MG63 (cell line): ENCODE data around the gene MMD2. TPM values are rescaled to one million over a fixed set of nuclear protein-coding genes. Genes with fewer than 3 reads are reported as not detected.
A peak's percentile ranks its signal among the peaks of the same experiment; 100 is the strongest.
"Not testable (repeated sequence)": the region's sequence is repeated elsewhere in the genome, so short reads cannot be mapped to it uniquely, and the experiment has no call there.

Experiments
- DNase-seq: peaks from one replicate; pipeline ENCODE4 v3.0.0-alpha.2; 2020
- H3K27me3 ChIP-seq: fragments of 250-450 bp; sonication (Bioruptor Pico); 2 replicates; pipeline ENCODE4 v1.5.1; 2020; ENCODE audit warnings: mild to moderate bottlenecking, moderate library complexity
- H3K36me3 ChIP-seq: fragments of 250-450 bp; sonication (Bioruptor Pico); 2 replicates; pipeline ENCODE4 v1.5.1; 2020; ENCODE audit warnings: mild to moderate bottlenecking, moderate library complexity
- H3K4me3 ChIP-seq: fragments of 250-450 bp; sonication (Bioruptor Pico); 2 replicates; pipeline ENCODE4 v1.5.1; 2020; ENCODE audit warnings: mild to moderate bottlenecking, moderate library complexity
- H3K9me3 ChIP-seq: fragments of 250-450 bp; sonication (Bioruptor Pico); 2 replicates; pipeline ENCODE4 v1.5.1; 2020; ENCODE audit warnings: mild to moderate bottlenecking, moderate library complexity
- total RNA-seq: library from RNA; depleted of rRNA; stranded (reverse); fragments of >200 nt; shearing (Covaris generic); gene quantifications from 2 replicates; pipeline ENCODE4 v1.2.3, GENCODE V29; 2014; ENCODE audit warnings: low replicate concordance

Gene MMD2
- total RNA-seq, 1 experiment from 2014 or later = not detected

DNA sequence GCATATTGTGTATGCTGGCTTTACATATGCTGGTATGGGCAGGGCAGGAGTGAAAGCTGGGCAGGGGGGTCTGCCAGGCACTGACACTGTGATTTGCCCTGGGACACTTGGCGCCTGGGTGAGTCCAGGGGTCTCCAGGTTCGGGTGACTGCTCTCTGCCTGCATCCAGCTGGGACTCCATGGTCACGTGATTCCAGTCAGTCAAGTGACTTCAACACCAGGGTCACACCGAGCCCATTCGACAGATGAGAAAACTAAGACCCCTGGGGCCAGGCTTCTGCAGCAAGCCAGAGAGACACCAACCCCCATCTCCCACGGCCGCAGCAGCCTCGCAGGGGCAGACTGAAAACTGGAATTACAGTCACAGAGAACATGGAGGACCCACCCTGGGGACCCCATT is 30.0 kb downstream of the MMD2 start:
- no peaks in the 10 kb centered on the region for H3K9me3 ChIP-seq
- no peaks in the 10 kb centered on the region for H3K36me3 ChIP-seq
- H3K4me3 ChIP-seq = no peak overlapping the region
- no peak for DNase-seq
- H3K27me3 ChIP-seq = no peaks in the 10 kb centered on the region; the same call in 1 of the 2 replicates

DNA sequence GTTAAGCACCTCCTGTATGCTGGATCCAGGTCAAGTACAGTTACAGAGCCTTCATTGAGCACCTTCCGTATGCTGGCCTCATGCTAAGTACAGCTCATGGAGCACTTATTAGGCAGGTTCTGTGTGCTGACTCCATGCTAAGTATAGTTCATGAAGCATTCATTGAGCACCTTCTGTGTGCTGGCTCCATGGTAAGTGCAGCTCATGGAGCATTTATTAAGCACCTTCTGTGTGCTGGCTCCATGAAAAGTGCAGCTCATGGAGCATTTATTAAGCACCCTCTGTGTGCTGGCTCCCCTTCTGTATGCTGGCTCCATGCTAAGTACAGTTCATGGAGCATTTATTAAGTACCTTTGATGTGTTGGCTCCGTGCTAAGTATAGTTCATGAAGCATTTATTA is 30.5 kb downstream of the MMD2 start:
- Histone ChIP-seq H3K4me3 (no peak overlapping the region), H3K9me3 (no peaks in the 10 kb centered on the region), H3K36me3 (no peaks in the 10 kb centered on the region), H3K27me3 (no peaks in the 10 kb centered on the region; the same call in 1 of the 2 replicates)
- DNase-seq = no peak

DNA sequence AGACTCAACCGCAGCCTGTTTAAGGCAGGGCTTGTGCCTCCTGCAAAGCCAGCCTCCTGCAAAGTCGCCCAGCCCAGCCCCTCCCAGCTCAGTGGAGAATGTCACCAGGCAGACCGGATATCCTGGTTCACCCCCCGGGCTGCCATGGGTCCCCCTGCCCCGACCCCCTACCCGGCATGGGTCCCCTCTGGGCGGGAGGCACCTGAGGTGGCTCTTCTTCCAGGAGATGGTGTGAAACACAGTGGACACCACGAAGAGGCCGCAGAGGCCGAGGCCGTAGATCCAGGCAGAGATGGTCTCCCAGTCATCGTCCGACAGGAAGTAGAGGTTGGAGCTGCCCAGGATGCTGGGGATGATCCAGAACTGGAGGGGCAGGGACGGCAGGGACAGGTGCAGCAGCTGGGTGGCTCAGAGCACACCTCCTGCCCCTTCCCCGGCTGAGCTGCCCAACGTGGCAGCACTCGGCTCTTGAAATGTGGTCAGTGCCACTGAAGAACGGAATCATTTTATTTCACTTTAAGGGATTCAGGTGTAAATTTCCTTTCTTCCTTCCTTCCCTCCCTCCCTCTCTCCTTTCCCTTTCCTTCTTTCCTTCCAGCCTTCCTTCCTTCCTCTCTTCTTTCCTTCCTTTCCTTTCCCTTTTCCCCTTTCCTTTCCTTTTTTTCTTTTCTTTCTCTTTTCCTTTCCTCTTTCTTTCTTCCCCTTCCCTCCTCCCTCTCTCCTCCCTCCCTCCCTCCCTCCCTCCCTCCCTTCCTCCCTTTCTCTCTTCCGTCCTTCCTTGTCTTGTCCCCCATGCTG is 38.8 kb downstream of the MMD2 start:
- no peaks in the 10 kb centered on the region for H3K27me3 ChIP-seq
- H3K9me3 ChIP-seq = peaks cover 3% of the 10 kb centered on the region
- no peaks in the 10 kb centered on the region for H3K36me3 ChIP-seq
- no peak overlapping the region for H3K4me3 ChIP-seq
- DNase-seq = no peak

DNA sequence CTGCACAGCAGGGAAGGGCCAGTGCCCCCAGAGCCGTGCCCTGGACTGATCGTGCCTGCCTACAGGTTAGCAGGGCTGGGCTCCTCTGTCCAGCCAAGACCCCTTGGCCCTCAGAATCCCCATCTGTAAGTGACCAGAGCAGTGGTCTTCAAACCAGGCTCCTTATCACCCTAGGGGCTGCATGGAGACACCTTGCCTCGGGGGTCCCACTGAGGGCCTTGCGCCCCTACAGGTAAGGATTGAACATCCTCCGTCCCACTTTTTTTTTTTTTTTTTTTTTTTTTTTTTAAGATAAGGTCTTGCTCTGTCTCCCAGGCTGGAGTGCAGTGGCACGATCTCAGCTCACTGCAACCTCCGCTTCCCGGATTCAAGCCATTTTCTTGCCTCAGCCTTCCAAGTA is 42.9 kb downstream of the MMD2 start:
- Histone ChIP-seq H3K36me3 (no peaks in the 10 kb centered on the region), H3K4me3 (no peak overlapping the region), H3K27me3 (no peaks in the 10 kb centered on the region), H3K9me3 (peaks cover 3% of the 10 kb centered on the region)
- DNase-seq = no peak

DNA sequence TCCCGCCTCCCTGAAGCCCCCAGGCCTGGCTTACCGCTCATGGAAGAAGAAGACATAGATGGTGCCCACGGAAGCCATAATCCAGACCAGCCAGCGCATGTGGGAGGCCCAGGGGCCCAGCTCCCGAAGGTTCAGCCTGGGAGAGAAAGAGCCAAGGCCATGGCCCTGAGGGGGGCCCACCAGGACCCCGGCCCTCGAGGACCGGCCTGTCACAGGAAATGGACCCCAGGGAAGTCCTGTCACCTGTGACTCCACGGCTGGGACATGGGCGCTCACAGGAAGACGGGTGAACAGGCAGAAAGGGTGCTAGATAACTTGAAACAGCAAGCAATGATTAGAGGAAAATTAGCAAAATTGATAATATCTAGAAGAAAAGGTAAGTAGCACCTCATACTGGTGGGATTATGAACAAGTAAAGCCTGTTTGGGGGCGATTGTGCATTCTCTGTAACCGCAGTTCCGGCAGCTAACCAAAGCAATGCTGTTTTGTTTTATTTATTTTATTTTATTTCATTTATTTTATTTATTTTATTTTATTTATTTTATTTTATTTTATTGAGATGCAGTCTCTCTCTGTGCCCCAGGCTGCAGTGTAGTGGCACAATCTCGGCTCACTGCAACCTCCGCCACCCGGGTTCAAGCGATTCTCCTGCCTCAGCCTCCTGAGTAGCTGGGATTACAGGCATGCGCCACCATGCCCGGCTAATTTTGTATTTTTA is 47.7 kb downstream of the MMD2 start:
- no peak for DNase-seq
- no peaks in the 10 kb centered on the region for H3K27me3 ChIP-seq
- H3K9me3 ChIP-seq = no peaks in the 10 kb centered on the region
- H3K4me3 ChIP-seq = no peak overlapping the region
- no peaks in the 10 kb centered on the region for H3K36me3 ChIP-seq

DNA sequence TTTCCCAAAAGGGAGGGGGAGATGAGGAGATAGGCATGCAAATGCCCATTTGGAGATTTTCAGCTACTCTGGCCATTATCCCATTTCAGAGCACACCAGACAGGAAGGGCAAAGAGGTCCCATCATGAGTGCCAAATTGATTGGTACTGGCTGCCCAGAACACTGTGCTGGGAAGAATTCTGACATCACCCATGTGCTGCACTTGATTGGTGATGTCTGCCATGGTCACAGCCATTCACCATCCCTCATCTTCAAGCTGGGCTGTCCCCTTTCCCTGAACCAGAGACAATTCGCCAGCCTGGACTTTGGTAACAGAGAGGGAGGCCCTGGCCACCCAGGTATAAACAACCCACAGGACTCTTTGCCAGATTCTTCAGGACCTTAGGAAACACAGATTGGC is 52.3 kb downstream of the MMD2 start:
- peak; percentile 14 for DNase-seq
- Histone ChIP-seq H3K27me3 (no peaks in the 10 kb centered on the region), H3K4me3 (no peak overlapping the region), H3K36me3 (no peaks in the 10 kb centered on the region), H3K9me3 (no peaks in the 10 kb centered on the region)

DNA sequence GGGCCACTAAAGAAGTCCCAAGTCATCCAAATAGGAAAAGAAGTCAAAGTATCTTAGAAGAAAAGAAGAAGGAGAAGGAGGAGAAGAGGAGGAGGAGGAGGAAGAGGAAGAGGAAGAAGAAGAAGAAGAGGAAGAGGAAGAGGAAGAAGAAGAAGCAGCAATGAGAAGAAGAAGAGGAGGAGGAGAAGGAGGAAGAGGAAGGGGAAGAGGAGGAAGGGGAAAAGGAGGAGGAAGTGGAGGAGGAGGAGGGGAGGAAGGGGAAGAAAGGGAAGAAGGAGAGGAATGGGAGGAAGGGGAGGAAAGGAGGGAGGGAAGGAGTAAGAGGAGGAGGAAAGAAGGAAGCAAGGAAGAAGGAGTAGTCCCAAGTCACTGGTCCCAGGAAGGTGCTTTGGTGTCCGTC is 53.8 kb downstream of the MMD2 start:
- Histone ChIP-seq H3K36me3 (no peaks in the 10 kb centered on the region), H3K27me3 (no peaks in the 10 kb centered on the region), H3K9me3 (no peaks in the 10 kb centered on the region), H3K4me3 (no peak overlapping the region)
- DNase-seq = no peak

DNA sequence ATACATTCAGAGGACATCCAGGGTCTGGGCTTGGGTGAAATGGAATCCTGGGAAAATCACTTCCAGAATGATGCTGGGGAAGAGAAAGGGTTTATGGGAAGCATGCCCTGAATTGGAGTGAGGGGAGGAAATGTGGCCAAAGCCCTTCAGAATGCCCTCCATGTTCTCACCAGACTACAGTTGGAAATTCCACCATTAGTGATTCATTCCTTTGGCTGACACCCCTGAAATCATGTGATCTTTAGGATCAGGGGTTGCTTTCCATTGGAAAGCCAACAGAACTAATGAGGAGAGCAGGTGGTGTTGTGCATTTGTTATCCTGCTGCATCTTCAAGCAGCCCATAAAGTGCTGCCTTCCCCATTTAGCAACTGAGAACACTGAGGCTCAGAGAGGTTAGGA is 54.6 kb downstream of the MMD2 start:
- H3K27me3 ChIP-seq = no peaks in the 10 kb centered on the region
- no peaks in the 10 kb centered on the region for H3K9me3 ChIP-seq
- no peaks in the 10 kb centered on the region for H3K36me3 ChIP-seq
- DNase-seq = no peak
- H3K4me3 ChIP-seq = no peak overlapping the region

DNA sequence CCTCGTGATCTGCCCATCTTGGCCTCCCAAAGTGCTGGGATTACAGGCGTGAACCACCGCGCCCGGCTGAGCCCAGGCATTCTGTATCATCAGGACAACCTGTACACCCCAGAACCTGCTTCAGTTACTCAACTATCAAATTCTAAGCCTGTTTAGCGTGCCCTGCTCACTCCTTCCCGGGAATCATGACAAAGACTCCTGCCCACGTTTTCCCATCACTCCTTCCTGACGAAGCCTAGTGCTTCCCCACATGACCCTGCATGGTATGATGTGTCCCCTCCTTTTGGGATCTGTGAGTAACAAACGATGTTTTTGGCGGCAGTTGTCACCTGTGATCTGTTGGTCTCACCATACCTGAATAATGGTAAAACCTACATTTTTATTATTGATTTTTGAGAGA is 63.2 kb downstream of the MMD2 start:
- Histone ChIP-seq H3K27me3 (no peaks in the 10 kb centered on the region), H3K4me3 (no peak overlapping the region), H3K9me3 (0 out of 2 replicates have a peak, but pooled peaks cover 2% of the 10 kb centered on the region), H3K36me3 (no peaks in the 10 kb centered on the region)
- DNase-seq = no peak

DNA sequence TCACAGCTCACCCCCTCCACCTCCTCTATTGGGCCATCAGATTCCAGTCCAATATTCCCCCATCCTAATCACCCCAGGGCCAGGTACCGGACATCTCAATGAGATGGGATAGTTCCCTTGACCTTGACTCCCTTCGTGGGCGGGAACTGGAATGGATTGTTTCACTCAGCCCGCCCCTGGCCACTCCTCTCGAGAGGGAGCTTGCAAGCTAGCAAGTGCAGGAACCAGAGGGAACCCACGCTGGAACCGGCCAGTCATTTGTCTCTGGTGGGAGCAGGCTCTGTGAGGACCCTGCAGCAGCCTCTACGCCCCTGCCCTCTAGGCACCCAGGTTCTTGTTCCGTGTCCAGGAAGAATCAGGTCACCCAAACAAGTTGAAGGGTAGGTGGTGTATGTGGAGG is 64.5 kb downstream of the MMD2 start:
- no peaks in the 10 kb centered on the region for H3K27me3 ChIP-seq
- no peak overlapping the region for H3K4me3 ChIP-seq
- H3K9me3 ChIP-seq = 0 out of 2 replicates have a peak, but pooled peaks cover 2% of the 10 kb centered on the region
- DNase-seq = no peak
- H3K36me3 ChIP-seq = no peaks in the 10 kb centered on the region

DNA sequence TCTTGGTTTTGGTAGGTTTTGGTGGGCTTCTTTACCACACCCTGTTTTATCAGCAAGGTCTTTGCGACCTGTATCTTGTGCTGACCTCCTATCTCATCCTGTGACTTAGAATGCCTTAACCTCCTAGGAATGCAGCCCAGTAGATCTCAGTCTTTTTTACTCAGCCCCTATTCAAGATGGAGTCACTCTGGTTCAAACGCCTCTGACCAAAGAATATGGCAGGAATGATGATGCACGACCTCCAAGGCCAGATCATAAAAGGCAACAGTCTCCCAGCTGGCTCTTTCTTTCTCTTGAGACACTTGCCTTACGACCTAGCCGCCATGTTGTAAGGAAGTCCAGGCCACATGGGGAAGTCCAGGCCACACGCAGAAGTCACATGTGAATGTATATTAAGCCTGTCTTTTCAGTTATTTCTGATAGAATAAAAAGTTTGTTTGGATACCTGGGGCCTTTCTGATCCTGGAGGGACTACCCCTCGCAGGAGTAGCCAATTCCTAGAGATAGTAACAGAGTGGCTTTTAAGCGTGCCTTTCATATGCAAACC is 65.0 kb downstream of the MMD2 start:
- no peak overlapping the region for H3K4me3 ChIP-seq
- no peak for DNase-seq
- no peaks in the 10 kb centered on the region; the same call in 1 of the 2 replicates for H3K27me3 ChIP-seq
- no peaks in the 10 kb centered on the region for H3K36me3 ChIP-seq
- 0 out of 2 replicates have a peak, but pooled peaks cover under 1% of the 10 kb centered on the region for H3K9me3 ChIP-seq

DNA sequence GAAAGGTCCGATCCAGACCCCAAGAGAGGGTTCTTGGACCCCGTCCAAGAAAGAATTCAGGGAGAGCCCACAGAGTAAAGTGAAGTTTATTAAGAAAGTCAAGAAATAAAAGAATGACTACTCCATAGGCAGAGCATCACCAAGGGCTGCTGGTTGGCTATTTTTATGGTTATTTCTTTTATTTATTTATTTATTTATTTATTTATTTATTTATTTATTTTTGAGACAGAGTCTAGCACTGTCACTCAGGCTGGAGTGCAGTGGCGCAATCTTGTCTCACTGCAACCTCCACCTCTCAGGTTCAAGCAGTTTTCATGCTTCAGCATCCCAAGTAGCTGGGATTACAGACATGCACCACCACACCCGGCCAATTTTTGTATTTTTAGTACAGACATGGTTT is 65.8 kb downstream of the MMD2 start:
- not testable (repeated sequence) for H3K27me3 ChIP-seq, H3K9me3 ChIP-seq, H3K4me3 ChIP-seq, DNase-seq, H3K36me3 ChIP-seq

DNA sequence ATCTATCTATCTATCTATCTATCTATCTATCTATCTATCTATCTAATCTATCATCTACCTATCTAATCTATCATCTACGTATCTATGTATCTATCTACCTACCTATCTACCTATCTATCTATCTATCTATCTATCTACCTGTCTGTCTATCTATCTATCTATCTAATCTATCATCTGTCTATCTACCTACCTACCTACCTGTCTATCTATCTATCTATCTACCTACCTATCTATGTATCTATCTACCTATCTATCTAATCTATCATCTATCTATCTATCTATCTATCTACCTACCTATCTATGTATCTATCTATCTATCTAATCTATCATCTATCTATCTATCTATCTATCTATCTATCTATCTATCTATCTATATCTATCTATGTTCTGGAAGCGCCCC is 67.5 kb downstream of the MMD2 start:
- H3K27me3 ChIP-seq, H3K9me3 ChIP-seq, H3K36me3 ChIP-seq, DNase-seq, H3K4me3 ChIP-seq: not testable (repeated sequence)

DNA sequence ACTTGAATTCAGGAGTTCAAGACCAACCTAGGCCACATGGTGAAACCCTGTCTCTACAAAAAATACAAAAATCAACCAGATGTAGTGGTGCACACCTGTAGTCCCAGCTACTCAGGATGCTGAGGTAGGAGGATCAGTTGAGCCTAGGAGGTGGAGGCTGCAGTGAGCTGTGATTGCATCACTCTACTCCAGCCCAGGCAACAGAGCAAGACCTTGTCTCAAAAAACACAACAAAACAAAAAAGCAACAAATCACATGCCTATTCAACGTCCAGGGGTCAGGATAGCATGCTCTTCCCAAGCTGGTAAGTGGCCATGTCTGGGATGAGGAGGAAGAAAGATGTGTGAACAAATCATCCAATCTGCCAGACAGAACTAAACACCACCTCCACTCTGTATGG is 69.3 kb downstream of the MMD2 start:
- Histone ChIP-seq H3K9me3 (no peaks in the 10 kb centered on the region), H3K4me3 (no peak overlapping the region), H3K36me3 (no peaks in the 10 kb centered on the region), H3K27me3 (no peaks in the 10 kb centered on the region; the same call in 1 of the 2 replicates)
- DNase-seq = no peak

DNA sequence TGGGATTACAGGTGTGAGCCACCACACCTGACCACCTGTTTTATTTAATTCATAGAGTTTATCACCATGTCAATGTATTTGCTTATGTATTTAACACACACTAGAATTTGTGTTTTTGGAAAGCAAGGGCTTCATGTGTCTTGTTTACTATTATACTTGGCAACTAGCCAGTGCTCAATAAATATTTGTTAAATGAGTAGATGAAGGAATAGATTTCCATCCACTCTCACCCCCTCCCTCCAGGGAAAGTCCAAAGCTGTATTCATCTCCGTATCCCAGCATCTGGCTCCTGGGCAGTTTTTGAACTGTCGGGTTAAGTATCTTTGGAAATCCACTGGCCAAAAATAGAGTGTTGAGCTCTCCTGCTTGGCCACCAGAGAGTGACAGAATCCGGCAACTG is 70.8 kb downstream of the MMD2 start:
- Histone ChIP-seq H3K27me3 (no peaks in the 10 kb centered on the region; the same call in 1 of the 2 replicates), H3K36me3 (no peaks in the 10 kb centered on the region), H3K9me3 (no peaks in the 10 kb centered on the region), H3K4me3 (no peak overlapping the region)
- no peak for DNase-seq

DNA sequence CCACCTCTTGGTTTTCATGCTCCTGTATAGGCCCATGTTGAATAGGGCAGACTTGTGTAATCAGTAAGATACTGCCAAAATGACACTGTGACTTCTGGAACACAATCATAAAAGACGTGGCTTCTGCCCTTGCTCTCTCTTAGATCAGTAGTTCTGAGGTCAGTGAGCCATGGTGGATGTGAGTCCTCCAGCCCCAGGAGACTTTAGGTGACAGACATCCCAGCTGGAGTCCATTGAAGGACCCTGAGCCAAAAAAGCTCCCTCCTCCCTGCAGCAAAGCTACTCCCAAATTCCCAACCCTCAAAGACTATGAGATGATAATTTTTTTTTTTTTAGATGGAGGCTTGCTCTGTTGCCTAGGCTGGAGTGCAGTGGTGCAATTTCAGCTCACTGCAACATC is 72.3 kb downstream of the MMD2 start:
- Histone ChIP-seq H3K27me3 (no peaks in the 10 kb centered on the region; the same call in 1 of the 2 replicates), H3K9me3 (no peaks in the 10 kb centered on the region), H3K36me3 (no peaks in the 10 kb centered on the region), H3K4me3 (no peak overlapping the region)
- no peak for DNase-seq

DNA sequence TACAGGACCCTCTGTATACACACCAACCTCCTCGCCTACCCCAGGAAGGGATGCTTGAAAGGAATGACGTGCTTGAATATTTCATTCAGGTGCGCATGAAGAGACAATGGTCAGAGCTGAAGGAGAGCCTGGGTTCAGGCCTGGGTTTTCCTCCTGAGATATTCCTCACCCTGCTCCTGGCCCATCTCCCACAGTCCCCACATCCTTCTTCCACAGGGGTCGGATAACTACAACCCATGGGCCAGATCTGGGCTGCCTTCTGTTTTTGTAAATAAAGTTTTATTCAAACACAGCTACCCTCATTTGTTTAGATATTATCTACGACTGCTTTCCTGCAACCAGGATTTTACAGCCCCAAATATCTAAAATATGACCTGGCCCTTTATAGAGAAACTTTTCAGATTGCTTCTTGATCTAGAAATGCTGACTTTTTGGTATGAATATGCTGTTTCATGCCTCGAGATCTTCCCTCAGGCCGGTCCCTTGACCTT is 73.6 kb downstream of the MMD2 start:
- H3K27me3 ChIP-seq = no peaks in the 10 kb centered on the region; the same call in 1 of the 2 replicates
- no peaks in the 10 kb centered on the region for H3K9me3 ChIP-seq
- H3K4me3 ChIP-seq = no peak overlapping the region
- no peaks in the 10 kb centered on the region for H3K36me3 ChIP-seq
- no peak for DNase-seq
